NK-92 (cell line): ENCODE results near the gene ULK4.
"Not testable (repeated sequence)": the region's sequence is repeated elsewhere in the genome, so short reads cannot be mapped to it uniquely, and the experiment has no call there.

Source experiments
- DNase-seq: peaks from one replicate; lab custom pipeline; 2025; ENCODE audit not compliant: unreplicated experiment; lab: John Stamatoyannopoulos, UW

The ULK4 gene

DNA sequence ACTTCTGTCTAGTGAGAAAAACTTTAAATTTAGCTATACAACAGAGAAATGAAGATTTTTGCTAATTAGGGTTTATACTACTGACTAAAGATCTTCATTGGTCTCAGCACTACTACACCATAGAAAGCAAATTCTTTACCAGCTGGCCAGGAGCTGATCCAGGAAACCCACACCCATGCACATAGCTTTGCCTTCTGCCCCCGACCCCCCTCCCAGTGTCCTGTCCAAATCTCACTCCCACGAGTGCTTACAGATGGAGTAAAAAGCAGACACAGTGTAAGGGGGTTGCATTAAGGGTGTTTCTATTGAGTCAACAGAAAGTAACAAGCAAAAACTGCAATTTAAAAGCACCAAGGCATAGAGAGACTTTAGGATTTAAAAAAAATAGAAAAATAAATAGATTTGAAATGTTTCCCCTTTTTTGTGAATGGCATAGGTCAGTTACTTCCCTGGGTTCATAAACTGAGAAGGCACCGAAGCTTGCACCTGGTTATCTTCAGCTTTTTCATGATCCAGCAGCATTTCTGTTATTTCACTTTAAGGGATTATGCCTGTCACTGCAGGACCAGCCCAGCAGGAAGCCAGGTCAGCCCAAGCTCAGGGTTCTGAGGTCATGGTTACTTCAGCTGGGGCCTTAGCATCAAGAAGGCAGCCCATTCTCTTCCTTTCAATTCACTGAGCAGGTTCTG lies 638.3 kb downstream of the ULK4 start:
- no peak for DNase-seq

- no peak for DNase-seq
Observed at GRCh38 chr3:41321642-41321980, 640.3 kb downstream of the ULK4 start.

- DNase-seq = no peak
Observed at GRCh38 chr3:41320953-41321641, 640.8 kb downstream of the ULK4 start.

- DNase-seq = no peak
Observed at GRCh38 chr3:41318520-41318919, 643.4 kb downstream of the ULK4 start.

- DNase-seq = no peak
Observed at GRCh38 chr3:41317718-41318117, 644.2 kb downstream of the ULK4 start.

DNA sequence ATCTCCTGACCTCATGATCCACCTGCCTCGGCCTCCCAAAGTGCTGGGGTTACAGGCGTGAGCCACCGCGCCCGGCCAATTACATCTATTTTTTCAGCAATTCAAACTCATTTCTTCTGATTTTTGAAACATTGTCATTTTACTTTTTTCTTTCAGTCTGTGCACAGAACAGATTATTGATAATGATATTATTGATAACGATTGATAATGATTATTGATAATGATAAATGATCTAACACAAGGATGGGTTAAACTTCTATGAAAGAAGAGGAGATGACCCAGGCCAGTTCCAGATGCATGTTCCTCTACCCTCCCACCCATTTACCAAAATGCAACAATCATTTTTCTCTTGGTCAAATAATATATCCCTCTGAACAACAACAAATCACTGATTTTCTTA lies 644.6 kb downstream of the ULK4 start:
- no peak for DNase-seq

GRCh38 chr3:41315126-41315525 lies 646.8 kb downstream of the ULK4 start:
- DNase-seq = no peak

GRCh38 chr3:41308119-41308518 lies 653.8 kb downstream of the ULK4 start:
- DNase-seq = no peak

GRCh38 chr3:41307065-41307464 lies 654.8 kb downstream of the ULK4 start:
- no peak for DNase-seq

DNA sequence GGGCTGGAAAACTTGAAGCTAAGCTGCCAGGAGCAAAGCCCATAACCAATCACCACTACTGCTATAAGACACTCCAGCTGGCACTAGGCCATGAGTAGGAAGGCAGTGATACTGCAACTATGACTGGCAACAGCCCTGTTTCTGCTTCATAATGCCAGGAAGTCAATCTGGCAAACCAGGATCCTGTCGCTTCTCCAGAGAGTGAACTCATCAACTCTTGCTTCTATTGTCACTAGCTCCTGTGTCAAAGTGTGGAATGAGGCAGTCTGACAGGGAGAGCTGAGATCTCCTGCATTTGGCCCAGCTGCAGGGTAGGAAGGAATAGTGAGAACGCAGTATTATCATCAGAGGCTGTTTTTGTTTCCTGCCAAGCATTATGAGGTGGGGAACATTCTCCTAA lies 657.3 kb downstream of the ULK4 start:
- no peak for DNase-seq

DNA sequence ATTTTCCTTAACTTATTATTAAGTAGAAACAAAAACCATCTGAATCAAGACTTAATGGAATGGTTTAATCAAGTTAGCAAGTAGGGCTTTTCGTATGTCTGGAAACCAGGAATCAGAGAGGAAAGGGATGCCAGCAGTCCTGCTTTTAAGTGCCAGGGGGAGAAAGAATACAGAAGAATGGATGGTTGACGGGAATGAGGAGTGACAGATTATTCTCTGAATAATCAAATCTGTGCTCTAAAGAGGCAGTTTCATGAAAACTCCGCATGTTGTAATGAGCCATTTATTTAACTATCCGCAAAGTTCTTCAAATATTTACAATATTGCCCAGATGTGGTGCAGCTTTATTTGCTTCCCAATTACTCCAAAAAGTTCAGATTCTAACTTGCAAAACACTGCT lies 659.6 kb downstream of the ULK4 start:
- DNase-seq = no peak

GRCh38 chr3:41301548-41301947 lies 660.4 kb downstream of the ULK4 start:
- DNase-seq = no peak

- DNase-seq = no peak
Observed at GRCh38 chr3:41299036-41299435, 662.9 kb downstream of the ULK4 start.

DNA sequence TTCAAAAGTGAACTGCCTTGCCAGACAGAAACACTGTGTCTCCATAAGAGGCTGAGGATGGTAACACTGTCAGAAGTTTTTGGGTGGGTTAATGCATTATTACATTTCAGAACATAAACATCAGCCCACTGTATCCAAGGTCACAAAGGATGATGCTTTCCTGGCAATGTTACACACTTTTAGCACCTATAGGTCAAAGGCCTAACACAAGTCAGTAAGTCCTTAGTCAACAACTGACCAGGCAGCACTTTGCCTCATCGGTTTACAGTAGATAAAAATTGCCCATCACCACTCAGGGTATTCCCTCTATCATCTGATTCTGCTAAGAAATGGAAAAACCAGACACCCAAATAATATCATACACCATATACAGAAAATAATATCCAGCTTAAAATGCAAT lies 664.2 kb downstream of the ULK4 start:
- DNase-seq = no peak

GRCh38 chr3:41296556-41296955 lies 665.3 kb downstream of the ULK4 start:
- DNase-seq = no peak

DNA sequence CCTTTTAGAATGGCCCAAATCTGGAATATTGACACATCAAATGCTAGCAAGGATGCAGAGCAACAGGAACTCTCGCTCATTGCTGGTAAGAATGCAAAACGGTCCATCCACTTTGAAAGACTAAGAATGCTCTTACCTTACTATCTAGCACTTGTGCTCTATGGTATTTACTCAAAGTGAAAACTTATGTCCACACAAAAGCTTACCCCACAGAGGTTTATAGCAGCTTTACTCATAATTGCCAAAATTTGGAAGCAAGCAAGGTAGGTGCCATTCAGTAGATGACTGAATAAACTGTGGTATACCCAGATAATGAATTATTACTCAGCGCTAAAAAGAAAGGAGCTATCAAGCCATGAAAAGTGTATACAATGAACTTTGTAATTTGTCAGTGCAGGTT lies 666.2 kb downstream of the ULK4 start:
- DNase-seq = no peak

GRCh38 chr3:41293169-41293681 lies 668.7 kb downstream of the ULK4 start:
- DNase-seq = no peak

- no peak for DNase-seq
Observed at GRCh38 chr3:41290736-41291135, 671.2 kb downstream of the ULK4 start.

GRCh38 chr3:41290306-41290705 lies 671.6 kb downstream of the ULK4 start:
- DNase-seq = no peak

DNA sequence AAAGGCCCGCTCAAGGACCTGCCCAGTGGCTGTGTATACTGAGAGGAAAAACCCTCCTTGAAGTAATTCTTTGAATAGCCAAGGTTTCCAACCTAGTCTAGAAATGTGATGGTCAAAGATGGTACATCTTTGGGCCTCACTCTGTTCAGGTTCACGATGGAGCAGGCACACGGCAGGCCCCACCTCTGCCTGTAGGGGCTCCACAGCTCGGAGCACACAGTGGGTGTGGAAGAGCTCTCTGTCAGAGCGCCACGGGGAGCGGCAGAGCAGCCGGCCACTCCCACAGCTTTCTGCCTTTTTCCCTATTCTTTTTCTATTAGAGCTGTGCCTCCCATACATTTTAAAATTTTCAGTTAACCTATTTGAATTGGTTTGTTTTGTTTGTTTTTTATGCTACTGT lies 673.1 kb downstream of the ULK4 start:
- DNase-seq = no peak

- DNase-seq = no peak
Observed at GRCh38 chr3:41286305-41286704, 675.6 kb downstream of the ULK4 start.

DNA sequence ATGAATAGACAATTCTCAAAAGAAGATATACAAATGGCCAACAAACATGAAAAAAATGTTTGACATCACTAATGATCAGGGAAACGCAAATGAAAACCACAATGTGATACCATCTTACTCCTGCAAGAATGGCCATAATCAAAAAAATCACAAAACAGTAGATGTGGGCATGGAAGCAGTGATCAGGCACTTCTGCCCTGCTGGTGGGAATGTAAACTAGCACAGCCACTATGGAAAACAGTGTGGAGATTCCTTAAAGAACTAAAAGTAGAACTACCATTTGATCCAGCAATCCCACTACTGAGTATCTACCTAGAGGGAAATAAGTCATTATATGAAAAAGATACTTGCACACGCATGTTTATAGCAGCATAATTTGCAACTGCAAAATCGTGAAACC lies 677.0 kb downstream of the ULK4 start:
- DNase-seq = not testable (repeated sequence)
